HepG2 (cell line): ENCODE measurements around the gene SLC48A1. TPM values are rescaled to one million over a fixed set of nuclear protein-coding genes. Genes with fewer than 3 reads are reported as not detected.

Source experiments
- AGO2 ChIP-seq: fragments of 200-400 bp; formaldehyde crosslinking; optimal IDR thresholded peaks from 2 replicates; pipeline ENCODE3; 2017; ENCODE audit warnings: mild to moderate bottlenecking, low read depth, low read length, moderate library complexity
- AHDC1 ChIP-seq: sonication (generic); formaldehyde crosslinking; IDR thresholded peaks from 2 replicates; pipeline ENCODE4 v1.5.1; 2020; ENCODE audit warnings: mild to moderate bottlenecking, missing genetic modification reagents, borderline replicate concordance
- FOXC1 ChIP-seq: sonication (generic); formaldehyde crosslinking; IDR thresholded peaks from 2 replicates; pipeline ENCODE4 v1.8.0; 2022; ENCODE audit warnings: mild to moderate bottlenecking, missing genetic modification reagents, borderline replicate concordance
- FOXM1 ChIP-seq: sonication (generic); formaldehyde crosslinking; IDR thresholded peaks from 2 replicates; pipeline ENCODE4 v1.5.0; 2020; ENCODE audit warnings: missing genetic modification reagents
- GABPA ChIP-seq, 2 experiments: IDR thresholded peaks; 2 replicates each; pipeline ENCODE4 v1.6.1; 2011 to 2016; ENCODE audit warnings: low read depth in 2 of 2, low read length in 1 of 2, missing biosample characterization in 1 of 2, missing genetic modification characterization in 1 of 2
- HBP1 ChIP-seq: IDR thresholded peaks from 2 replicates; pipeline ENCODE4 v1.6.1; 2016; ENCODE audit warnings: low read depth, control low read depth
- IKZF1 ChIP-seq: fragments of 450-650 bp; IDR thresholded peaks from 2 replicates; pipeline ENCODE4 v1.7.1; 2016
- MEF2D ChIP-seq: sonication (generic); formaldehyde crosslinking; IDR thresholded peaks from 2 replicates; pipeline ENCODE4 v1.5.1; 2020; ENCODE audit warnings: mild to moderate bottlenecking, missing genetic modification reagents
- NPAS2 ChIP-seq: sonication (generic); formaldehyde crosslinking; IDR thresholded peaks from 2 replicates; pipeline ENCODE4 v1.8.0; 2022; ENCODE audit warnings: mild to moderate bottlenecking, missing genetic modification reagents, borderline replicate concordance
- SMAD3 ChIP-seq: sonication (generic); formaldehyde crosslinking; IDR thresholded peaks from 2 replicates; pipeline ENCODE4 v1.4.0; 2020; ENCODE audit warnings: missing genetic modification reagents
- SOX5 ChIP-seq: IDR thresholded peaks from 2 replicates; pipeline ENCODE4 v1.6.1; 2016; ENCODE audit warnings: borderline replicate concordance
- TCF12 ChIP-seq, 2 experiments: fragments of 450-650 bp in 1 of 2; sonication (generic) in 1 of 2; formaldehyde crosslinking in 1 of 2; IDR thresholded peaks; 2 replicates each; pipeline versions ENCODE4 v1.6.1 to v1.8.0; 2017 to 2022; ENCODE audit warnings: antibody characterized with exemption in 1 of 2, mild to moderate bottlenecking in 1 of 2, missing genetic modification reagents in 1 of 2, moderate library complexity in 1 of 2
- XRCC5 ChIP-seq: fragments of 200-400 bp; formaldehyde crosslinking; optimal IDR thresholded peaks from 2 replicates; pipeline ENCODE3; 2017; ENCODE audit warnings: mild to moderate bottlenecking, low read length
- ZBTB34 ChIP-seq: sonication (generic); formaldehyde crosslinking; IDR thresholded peaks from 2 replicates; pipeline ENCODE4 v1.8.0; 2022; ENCODE audit warnings: mild to moderate bottlenecking, missing genetic modification reagents
- ZEB1 ChIP-seq: IDR thresholded peaks from 2 replicates; pipeline ENCODE4 v1.6.1; 2012; ENCODE audit warnings: mild to moderate bottlenecking, low read depth, inconsistent platforms; ENCODE audit not compliant: insufficient replicate concordance
- ZKSCAN5 ChIP-seq: sonication (generic); formaldehyde crosslinking; IDR thresholded peaks from 2 replicates; pipeline ENCODE4 v1.5.1; 2020; ENCODE audit warnings: mild to moderate bottlenecking, missing genetic modification reagents
- ZNF136 ChIP-seq: sonication (generic); formaldehyde crosslinking; IDR thresholded peaks from 2 replicates; pipeline ENCODE4 v1.8.1; 2022; ENCODE audit warnings: low read depth, mild to moderate bottlenecking, moderate library complexity, missing genetic modification reagents
- ZNF138 ChIP-seq: sonication (generic); formaldehyde crosslinking; IDR thresholded peaks from 2 replicates; pipeline ENCODE4 v1.5.0; 2020; ENCODE audit warnings: mild to moderate bottlenecking, low read depth, missing genetic modification reagents
- ZNF547 ChIP-seq: sonication (generic); formaldehyde crosslinking; IDR thresholded peaks from 2 replicates; pipeline ENCODE4 v1.5.1; 2020; ENCODE audit warnings: mild to moderate bottlenecking, missing genetic modification reagents
- ZNF558 ChIP-seq: sonication (generic); formaldehyde crosslinking; IDR thresholded peaks from 2 replicates; pipeline ENCODE4 v1.9.0; 2022; ENCODE audit warnings: mild to moderate bottlenecking, missing genetic modification reagents, borderline replicate concordance
- ZNF761 ChIP-seq: sonication (generic); formaldehyde crosslinking; conservative IDR thresholded peaks from 2 replicates; pipeline ENCODE4 v1.4.0; 2020; ENCODE audit warnings: mild to moderate bottlenecking, missing genetic modification reagents
- ZNF776 ChIP-seq: sonication (generic); formaldehyde crosslinking; IDR thresholded peaks from 2 replicates; pipeline ENCODE4 v1.4.0; 2020; ENCODE audit warnings: mild to moderate bottlenecking, missing genetic modification reagents
- polyA plus RNA-seq, 8 experiments: library from polyadenylated mRNA; depleted of rRNA in 3 of 8; stranded (reverse) in 7 of 8; unstranded in 1 of 8; fragments of >200 nt; fragmentation: Illumina TruSeq in 4 of 8; extraction: Trizol in 4 of 8; gene quantifications; 2 replicates each; pipeline versions ENCODE4 v1.2.1 to v1.2.3, GENCODE V29; 2011 to 2016; ENCODE audit warnings: low read depth in 4 of 8, missing spikeins in 1 of 8, mixed read lengths in 1 of 8; ENCODE audit not compliant: insufficient read depth in 1 of 8
- total RNA-seq, 5 experiments: library from RNA; depleted of rRNA; stranded (reverse); fragments of >200 nt; fragmentation: Illumina TruSeq; extraction: Trizol; gene quantifications; 2 replicates each; pipeline ENCODE4 v1.2.3, GENCODE V29; 2016; ENCODE audit warnings: low read depth in 1 of 5

SLC48A1 gene
- total and polyA plus RNA-seq, 2 of the 13 experiments (the other 11 are each of a cell fraction or from before 2014, with no cell fraction given), result 2.2 to 3.7 TPM

- TF ChIP-seq AHDC1 (CRISPR knock-in tag), result no peak
- no peak for TF ChIP-seq SOX5 (CRISPR knock-in tag)
- TF ChIP-seq ZNF761 (CRISPR knock-in tag), result no peak
- TF ChIP-seq XRCC5, result peak; percentile 62
- TF ChIP-seq ZNF138 (CRISPR knock-in tag), result no peak
- no peak for TF ChIP-seq ZNF776 (CRISPR knock-in tag)
- no peak for TF ChIP-seq HBP1 (CRISPR knock-in tag)
- no peak for TF ChIP-seq GABPA (IDR thresholded peaks at IDR 0.05; ENCODE audit: low read depth, low read length)
- TF ChIP-seq GABPA (CRISPR knock-in tag; IDR thresholded peaks at IDR 0.05; ENCODE audit: low read depth), result no peak
- no peak for TF ChIP-seq AGO2
- no peak for TF ChIP-seq ZNF136 (CRISPR knock-in tag)
- no peak for TF ChIP-seq IKZF1
- TF ChIP-seq ZBTB34 (CRISPR knock-in tag), result no peak
- no peak for TF ChIP-seq NPAS2 (CRISPR knock-in tag)
- no peak for TF ChIP-seq TCF12 (IDR thresholded peaks at IDR 0.05)
- TF ChIP-seq TCF12 (CRISPR knock-in tag; IDR thresholded peaks at IDR 0.05), result no peak
- no peak for TF ChIP-seq FOXM1 (CRISPR knock-in tag)
- 0 out of 2 replicates have a peak, but pooled peaks have one; percentile 51 for TF ChIP-seq ZNF547 (CRISPR knock-in tag)
- TF ChIP-seq ZKSCAN5 (CRISPR knock-in tag), result no peak
- TF ChIP-seq ZEB1, result no peak
- TF ChIP-seq MEF2D (CRISPR knock-in tag), result no peak
- TF ChIP-seq SMAD3 (CRISPR knock-in tag), result no peak
- 0 out of 2 replicates have a peak, but pooled peaks have one; percentile 37 for TF ChIP-seq FOXC1
- TF ChIP-seq ZNF558 (CRISPR knock-in tag), result no peak
Observed at GRCh38 chr12:47758834-47759690, 14.0 kb upstream of the SLC48A1 start, which contains the start of gene RAPGEF3 (continued).
